GM18508 (cell line): ENCODE data around the gene EFHD1.
"Not testable (repeated sequence)": the region's sequence is repeated elsewhere in the genome, so short reads cannot be mapped to it uniquely, and the experiment has no call there.

Source experiments
- ATAC-seq: cut with Tn5 transposase; IDR thresholded peaks from one replicate; pipeline ENCODE4 v1.9.1; 2021; ENCODE audit warnings: moderate number of reproducible peaks; ENCODE audit not compliant: insufficient read depth, unreplicated experiment

The EFHD1 gene

GRCh38 chr2:232687382-232688160 is 54.2 kb downstream of the EFHD1 start:
- no peak for ATAC-seq

DNA sequence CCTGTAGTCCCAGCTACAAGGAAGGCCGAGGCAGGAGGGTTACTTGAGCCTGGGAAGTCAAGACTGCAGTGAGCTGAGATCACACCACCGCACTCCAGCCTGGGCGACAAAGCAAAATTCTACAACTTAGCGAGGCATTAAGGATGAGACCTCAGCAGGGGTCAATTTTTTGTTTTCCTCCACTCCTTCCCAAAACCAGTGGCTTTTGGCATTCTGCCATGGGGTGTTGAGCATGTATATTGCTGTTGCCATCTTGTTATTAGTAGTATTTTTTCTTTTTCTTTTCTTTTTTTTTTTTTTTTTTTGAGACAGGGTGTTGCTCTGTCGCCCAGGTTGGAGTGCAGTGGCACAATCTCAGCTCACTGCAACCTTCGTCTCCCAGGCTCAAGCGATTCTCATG is 54.8 kb downstream of the EFHD1 start:
- no peak for ATAC-seq

GRCh38 chr2:232689152-232689910 is 55.9 kb downstream of the EFHD1 start:
- no peak for ATAC-seq

GRCh38 chr2:232691117-232691516 is 57.7 kb downstream of the EFHD1 start:
- not testable (repeated sequence) for ATAC-seq

DNA sequence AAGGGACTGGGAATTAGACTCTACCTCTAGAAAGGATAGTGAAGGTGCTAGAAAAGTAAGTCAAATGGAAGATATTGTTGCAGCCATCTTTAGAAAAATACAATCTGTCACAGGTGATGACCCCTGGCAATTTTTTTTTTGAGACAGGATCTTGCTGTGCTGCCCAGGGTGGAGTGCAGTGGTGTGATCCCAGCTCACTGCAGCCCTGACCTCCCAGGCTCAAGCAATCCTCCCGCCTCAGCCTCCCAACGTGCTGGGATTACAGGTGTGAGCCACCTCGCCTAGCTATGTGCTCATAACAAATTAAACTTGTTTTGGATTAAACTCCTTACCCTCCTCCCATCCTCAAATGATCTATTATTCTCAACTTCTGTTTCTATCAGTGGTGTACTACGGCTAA is 59.9 kb downstream of the EFHD1 start:
- no peak for ATAC-seq

- no peak for ATAC-seq
Measured at GRCh38 chr2:232696609-232697058, 63.2 kb downstream of the EFHD1 start.

DNA sequence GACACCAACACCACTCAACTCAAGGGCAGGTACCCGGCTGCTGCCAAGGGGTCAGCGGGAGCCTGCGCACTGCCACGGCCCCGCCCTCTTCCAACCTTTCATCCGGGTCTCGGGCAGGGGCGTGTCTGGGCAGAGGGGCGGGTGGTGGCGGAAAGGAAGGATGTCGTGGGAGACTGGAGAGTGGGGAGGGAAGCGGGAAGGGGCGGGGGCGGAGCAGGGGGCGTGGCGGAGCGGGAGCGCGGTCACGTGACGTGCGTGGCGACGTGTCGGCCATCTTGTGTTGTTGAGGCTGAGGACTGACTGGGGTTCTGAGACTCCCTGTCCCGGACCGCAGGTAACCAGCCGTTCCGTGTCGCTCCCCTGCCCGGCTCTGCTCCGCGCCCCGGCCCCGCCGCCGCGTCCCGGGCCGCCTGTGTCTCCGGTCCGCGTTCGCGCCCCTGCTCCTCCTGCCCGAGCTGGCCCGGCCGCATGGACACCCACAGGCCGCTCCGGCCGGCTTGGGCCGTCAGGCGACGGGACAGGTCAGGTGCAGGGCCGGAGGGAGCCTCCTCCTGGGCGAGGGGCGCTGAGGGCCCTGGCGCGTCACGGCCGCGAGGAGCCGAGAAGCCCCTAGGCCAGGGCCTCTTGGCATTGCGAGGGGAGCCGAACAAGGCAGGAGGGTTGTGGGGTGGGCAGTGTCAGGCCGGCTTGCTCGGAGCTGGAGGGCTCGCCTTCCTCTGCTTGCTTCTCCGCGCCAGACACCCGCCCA is 63.8 kb downstream of the EFHD1 start, which contains the start of gene GIGYF2:
TSS of gene GIGYF2 (plus strand) at position 273 of the 748 bp plus-strand sequence. CDS start 37,867 bp downstream, outside the sequence.
- ATAC-seq: no peak

- no peak for ATAC-seq
Measured at GRCh38 chr2:232697807-232698110, 64.4 kb downstream of the EFHD1 start.

- no peak for ATAC-seq
Measured at GRCh38 chr2:232698556-232699091, 65.2 kb downstream of the EFHD1 start.

DNA sequence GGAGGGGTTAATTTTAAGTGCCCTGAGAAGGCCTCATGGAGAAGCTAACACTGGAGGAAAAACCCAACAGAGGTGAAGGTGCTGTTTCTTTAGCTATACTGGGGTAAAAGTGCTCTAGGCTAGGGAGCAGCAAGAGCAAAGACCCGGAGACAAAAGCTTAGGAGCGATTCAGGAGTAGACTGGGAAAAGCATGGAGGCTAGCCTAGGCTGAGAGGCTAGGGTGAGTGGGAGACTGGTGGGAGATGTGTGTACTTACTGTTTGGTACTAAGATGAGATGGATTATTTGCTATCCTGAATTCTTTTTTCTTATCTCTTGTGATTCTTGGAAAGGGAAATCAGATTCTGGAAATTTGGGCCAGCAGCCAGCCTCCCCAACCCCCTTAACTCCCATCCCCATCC is 65.7 kb downstream of the EFHD1 start:
- ATAC-seq: no peak

- ATAC-seq: no peak
Measured at GRCh38 chr2:232700154-232700553, 66.8 kb downstream of the EFHD1 start.

DNA sequence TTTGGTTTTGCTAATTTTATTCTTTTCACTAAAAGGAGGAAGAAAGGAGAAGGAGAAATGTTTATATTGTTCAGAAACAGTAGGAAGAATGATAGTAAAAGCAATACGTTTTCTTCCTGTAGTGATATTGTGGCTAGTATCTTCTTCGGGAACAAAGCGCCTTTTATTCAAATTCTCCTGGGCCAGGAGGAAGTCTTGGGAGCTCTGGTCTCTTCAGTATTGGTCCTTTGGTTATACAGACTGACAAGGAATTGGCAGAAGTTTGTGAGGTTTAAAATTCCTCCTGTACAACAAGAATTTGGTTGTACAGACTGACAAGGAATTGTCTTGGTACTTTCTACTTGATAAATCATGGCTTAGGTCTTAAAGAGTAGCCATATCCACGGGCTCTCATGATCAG is 73.7 kb downstream of the EFHD1 start:
- no peak for ATAC-seq

DNA sequence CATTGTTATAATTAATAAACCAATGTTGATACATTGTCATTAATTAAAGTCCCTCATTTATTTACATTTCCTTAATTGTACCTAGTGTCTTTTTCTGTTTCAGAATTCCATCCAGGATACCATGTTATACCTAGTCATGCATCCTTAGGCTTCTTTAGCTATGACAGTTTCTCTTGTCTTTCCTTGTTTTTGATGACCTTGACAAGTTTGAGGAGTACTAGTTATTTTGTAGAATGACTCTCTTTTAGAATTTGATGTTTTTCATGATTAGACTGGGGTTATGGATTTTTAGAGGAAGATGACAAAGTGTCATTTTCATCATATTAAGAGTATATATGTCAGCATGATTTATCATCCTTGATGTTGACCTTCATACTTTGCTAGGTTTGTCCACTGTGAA is 80.1 kb downstream of the EFHD1 start:
- no peak for ATAC-seq

DNA sequence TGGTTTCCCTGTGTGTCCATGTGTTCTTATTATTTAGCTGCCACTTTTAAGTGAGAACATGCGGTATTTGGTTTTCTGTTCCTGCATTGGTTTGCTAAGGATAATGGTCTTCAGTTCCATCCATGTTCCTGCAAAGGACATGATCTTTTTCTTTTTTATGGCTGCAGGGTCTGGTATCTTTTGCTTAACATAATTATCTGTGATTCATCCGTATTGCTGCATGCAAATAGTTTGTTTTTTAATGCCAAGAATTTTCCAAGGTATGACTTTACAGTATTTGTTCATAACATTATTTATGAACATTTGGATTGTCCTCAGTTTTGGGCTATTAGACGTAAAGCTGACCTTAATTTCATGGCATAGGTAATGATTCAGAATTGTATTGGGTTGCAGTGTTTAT is 81.6 kb downstream of the EFHD1 start:
- no peak for ATAC-seq

- ATAC-seq: not testable (repeated sequence)
Measured at GRCh38 chr2:232720056-232720455, 86.7 kb downstream of the EFHD1 start.

DNA sequence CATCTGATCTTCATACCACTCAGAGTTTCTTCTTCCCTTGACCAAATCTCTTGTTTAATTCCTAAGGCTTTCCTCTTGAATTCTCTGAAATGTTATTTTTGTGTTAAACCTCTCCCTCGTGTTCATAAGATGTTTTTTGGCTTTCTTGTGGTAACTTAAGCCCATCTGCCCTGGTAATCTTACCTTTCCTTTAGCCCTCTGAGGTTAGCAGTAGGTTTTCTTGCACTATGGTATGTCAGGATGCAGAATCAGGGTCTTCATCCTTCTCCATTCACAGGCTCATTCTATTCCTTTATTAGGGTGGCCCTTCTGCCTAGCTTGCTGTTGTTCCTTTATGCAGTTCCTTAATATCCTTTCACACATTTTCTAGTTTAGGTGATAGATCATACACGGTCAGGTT is 87.9 kb downstream of the EFHD1 start:
- no peak for ATAC-seq

- no peak for ATAC-seq
Measured at GRCh38 chr2:232721882-232722281, 88.5 kb downstream of the EFHD1 start.

DNA sequence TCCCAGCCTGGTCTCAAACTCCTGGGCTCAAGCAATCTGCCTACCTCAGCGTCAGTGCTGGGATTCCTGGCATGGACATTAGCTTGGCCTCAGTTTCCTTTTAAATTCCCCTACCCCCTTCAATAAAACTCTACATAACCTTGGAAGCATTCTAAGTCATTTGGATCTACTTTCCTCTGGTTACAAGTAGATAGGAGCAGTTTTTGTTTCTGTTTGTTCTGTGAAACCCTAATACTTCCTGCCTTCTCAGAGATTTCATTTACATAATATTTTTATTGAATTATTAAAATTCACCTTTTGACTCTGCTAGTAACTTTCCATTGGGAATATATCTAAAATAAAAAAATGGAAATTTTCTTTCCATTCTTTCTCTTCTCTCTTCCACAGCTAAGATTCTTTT is 89.6 kb downstream of the EFHD1 start:
- ATAC-seq: no peak

DNA sequence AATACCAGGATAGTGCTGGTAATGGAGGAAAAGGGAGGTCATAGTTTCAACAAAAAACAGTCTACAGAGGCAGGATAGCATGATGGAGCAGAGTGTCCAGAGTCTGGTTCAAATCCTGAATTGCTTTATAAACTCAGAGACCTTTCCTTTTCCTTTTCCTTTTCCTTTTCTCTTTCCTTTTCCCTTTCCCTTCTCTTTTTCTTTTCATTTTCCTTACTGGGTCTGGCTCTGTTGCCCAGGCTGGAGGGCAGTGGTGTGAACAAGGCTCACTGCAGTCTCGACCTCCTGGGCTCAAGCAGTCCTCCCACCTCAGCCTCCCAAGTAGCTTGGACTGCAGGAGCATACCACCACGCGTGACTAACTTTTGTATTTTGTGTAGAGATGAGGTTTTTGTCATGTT is 95.4 kb downstream of the EFHD1 start:
- no peak for ATAC-seq

DNA sequence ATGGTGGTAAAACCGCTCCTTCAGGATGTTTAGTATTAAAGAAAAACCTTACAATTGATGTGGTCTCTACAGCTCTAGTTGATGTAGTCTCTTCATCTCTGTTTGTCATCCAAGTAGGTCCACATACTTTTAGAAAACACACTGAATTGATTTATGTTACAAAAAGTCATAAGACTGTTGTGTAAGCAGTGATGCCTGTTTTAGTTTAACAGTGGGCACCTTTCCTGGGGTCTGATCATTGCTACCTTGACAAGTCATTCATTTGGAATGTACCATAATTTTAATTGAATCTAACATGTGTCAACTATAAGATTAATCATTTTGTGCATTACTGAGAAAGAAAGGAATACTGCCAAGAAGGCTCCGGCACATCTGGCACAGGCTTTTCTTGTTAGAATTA is 98.1 kb downstream of the EFHD1 start:
- no peak for ATAC-seq
